Duodenal mucosa (tissue), 2 donors: ENCODE measurements around the gene CELF4.

Source experiments
- H3K27ac ChIP-seq: one replicate; pipeline ENCODE4 v1.7.0; 2013; ENCODE audit warnings: low read depth, low read length
- H3K27me3 ChIP-seq, 2 donors: one replicate each; pipeline ENCODE4 v1.7.0; 2013; ENCODE audit warnings: low read length in 2 of 2, control low read depth in 1 of 2; ENCODE audit not compliant: insufficient read depth in 2 of 2, control insufficient read depth in 1 of 2
- H3K36me3 ChIP-seq, 2 donors: one replicate each; pipeline ENCODE4 v1.7.0; 2013; ENCODE audit warnings: low read length in 2 of 2, control low read depth in 1 of 2; ENCODE audit not compliant: insufficient read depth in 2 of 2, control insufficient read depth in 1 of 2
- H3K4me1 ChIP-seq, 2 donors: one replicate each; pipeline ENCODE4 v1.7.0; 2013; ENCODE audit warnings: low read length in 2 of 2, control low read depth in 1 of 2; ENCODE audit not compliant: insufficient read depth in 2 of 2, control insufficient read depth in 1 of 2
- H3K4me3 ChIP-seq, 2 donors: one replicate each; pipeline ENCODE4 v1.7.0; 2013; ENCODE audit warnings: low read length in 2 of 2, low read depth in 1 of 2
- H3K9ac ChIP-seq, 2 donors: one replicate each; pipeline ENCODE4 v1.7.0; 2013; ENCODE audit warnings: low read length in 2 of 2, low read depth in 1 of 2
- H3K9me3 ChIP-seq, 2 donors: one replicate each; pipeline ENCODE4 v1.7.0; 2013; ENCODE audit warnings: low read length in 2 of 2, control low read depth in 1 of 2; ENCODE audit not compliant: control insufficient read depth in 1 of 2

Gene CELF4

GRCh38 chr18:37391156-37391555, 174.4 kb downstream of the CELF4 start:
- no peak overlapping the region for H3K9ac ChIP-seq
- no peak overlapping the region for H3K27ac ChIP-seq
- H3K27me3 ChIP-seq, result peaks cover 6 to 9% of the 10 kb centered on the region in 2 donors

GRCh38 chr18:37390687-37391086, 174.9 kb downstream of the CELF4 start:
- H3K27me3 ChIP-seq, result peaks cover 6 to 9% of the 10 kb centered on the region in 2 donors
- H3K4me1 ChIP-seq, result no peaks in the 10 kb centered on the region
- no peak overlapping the region for H3K27ac ChIP-seq
- no peaks in the 10 kb centered on the region for H3K9me3 ChIP-seq
- H3K36me3 ChIP-seq, result no peaks in the 10 kb centered on the region
- no peak overlapping the region for H3K4me3 ChIP-seq
- H3K9ac ChIP-seq, result no peak overlapping the region

More at GRCh38 chr18:37391156-37391555, 174.4 kb downstream of the CELF4 start:
- no peaks in the 10 kb centered on the region for H3K4me1 ChIP-seq
- no peaks in the 10 kb centered on the region for H3K36me3 ChIP-seq
- no peak overlapping the region for H3K4me3 ChIP-seq
- H3K9me3 ChIP-seq, result no peaks in the 10 kb centered on the region

- Histone ChIP-seq H3K4me1 (no peaks in the 10 kb centered on the region), H3K36me3 (no peaks in the 10 kb centered on the region), H3K9me3 (no peaks in the 10 kb centered on the region), H3K27me3 (peaks cover under 1 to 5% of the 10 kb centered on the region in 2 donors), H3K27ac (no peak overlapping the region), H3K9ac (no peak overlapping the region), H3K4me3 (no peak overlapping the region)
These were observed 175.8 kb downstream of the CELF4 start for GRCh38 chr18:37389684-37390368.

- Histone ChIP-seq H3K9ac (no peak overlapping the region), H3K27me3 (peaks cover 5 to 6% of the 10 kb centered on the region in 2 donors), H3K4me1 (no peaks in the 10 kb centered on the region), H3K9me3 (no peaks in the 10 kb centered on the region), H3K4me3 (no peak overlapping the region), H3K36me3 (no peaks in the 10 kb centered on the region), H3K27ac (no peak overlapping the region)
These were observed 176.6 kb downstream of the CELF4 start for GRCh38 chr18:37389041-37389440.

- Histone ChIP-seq H3K9ac (no peak overlapping the region), H3K27me3 (peaks cover 5 to 6% of the 10 kb centered on the region in 2 donors), H3K36me3 (no peaks in the 10 kb centered on the region), H3K4me3 (no peak overlapping the region), H3K4me1 (no peaks in the 10 kb centered on the region), H3K27ac (no peak overlapping the region), H3K9me3 (no peaks in the 10 kb centered on the region)
These were observed 177.2 kb downstream of the CELF4 start for GRCh38 chr18:37388413-37388812.

- Histone ChIP-seq H3K27me3 (peaks cover 0 to 6% of the 10 kb centered on the region in 2 donors), H3K4me3 (no peak overlapping the region), H3K4me1 (no peaks in the 10 kb centered on the region), H3K9me3 (no peaks in the 10 kb centered on the region), H3K36me3 (no peaks in the 10 kb centered on the region), H3K27ac (no peak overlapping the region), H3K9ac (no peak overlapping the region)
These were observed 179.5 kb downstream of the CELF4 start for GRCh38 chr18:37385846-37386778.

- Histone ChIP-seq H3K27me3 (peaks cover 0 to 6% of the 10 kb centered on the region in 2 donors), H3K27ac (no peak overlapping the region), H3K4me3 (no peak overlapping the region), H3K9ac (no peak overlapping the region), H3K36me3 (no peaks in the 10 kb centered on the region), H3K4me1 (no peaks in the 10 kb centered on the region), H3K9me3 (no peaks in the 10 kb centered on the region)
These were observed 181.6 kb downstream of the CELF4 start for GRCh38 chr18:37383846-37384595.

- Histone ChIP-seq H3K4me1 (no peaks in the 10 kb centered on the region), H3K36me3 (no peaks in the 10 kb centered on the region), H3K27ac (no peak overlapping the region), H3K9ac (no peak overlapping the region), H3K4me3 (no peak overlapping the region), H3K27me3 (peaks cover 0 to 6% of the 10 kb centered on the region in 2 donors), H3K9me3 (no peaks in the 10 kb centered on the region)
These were observed 182.4 kb downstream of the CELF4 start for GRCh38 chr18:37383036-37383785.

GRCh38 chr18:37381554-37381953, 184.0 kb downstream of the CELF4 start:
- no peaks in the 10 kb centered on the region for H3K4me1 ChIP-seq
- peaks cover 0 to 6% of the 10 kb centered on the region in 2 donors for H3K27me3 ChIP-seq
- no peak overlapping the region for H3K27ac ChIP-seq
- H3K36me3 ChIP-seq, result no peaks in the 10 kb centered on the region
- no peak overlapping the region for H3K9ac ChIP-seq
- no peaks in the 10 kb centered on the region for H3K9me3 ChIP-seq
- H3K4me3 ChIP-seq, result no peak overlapping the region
